ENCODE results near the gene ADGRG6.

GRCh38 chr6:142290851-142291250 lies 11.0 kb upstream of the ADGRG6 start:
- TF ChIP-seq, protein P1, sequence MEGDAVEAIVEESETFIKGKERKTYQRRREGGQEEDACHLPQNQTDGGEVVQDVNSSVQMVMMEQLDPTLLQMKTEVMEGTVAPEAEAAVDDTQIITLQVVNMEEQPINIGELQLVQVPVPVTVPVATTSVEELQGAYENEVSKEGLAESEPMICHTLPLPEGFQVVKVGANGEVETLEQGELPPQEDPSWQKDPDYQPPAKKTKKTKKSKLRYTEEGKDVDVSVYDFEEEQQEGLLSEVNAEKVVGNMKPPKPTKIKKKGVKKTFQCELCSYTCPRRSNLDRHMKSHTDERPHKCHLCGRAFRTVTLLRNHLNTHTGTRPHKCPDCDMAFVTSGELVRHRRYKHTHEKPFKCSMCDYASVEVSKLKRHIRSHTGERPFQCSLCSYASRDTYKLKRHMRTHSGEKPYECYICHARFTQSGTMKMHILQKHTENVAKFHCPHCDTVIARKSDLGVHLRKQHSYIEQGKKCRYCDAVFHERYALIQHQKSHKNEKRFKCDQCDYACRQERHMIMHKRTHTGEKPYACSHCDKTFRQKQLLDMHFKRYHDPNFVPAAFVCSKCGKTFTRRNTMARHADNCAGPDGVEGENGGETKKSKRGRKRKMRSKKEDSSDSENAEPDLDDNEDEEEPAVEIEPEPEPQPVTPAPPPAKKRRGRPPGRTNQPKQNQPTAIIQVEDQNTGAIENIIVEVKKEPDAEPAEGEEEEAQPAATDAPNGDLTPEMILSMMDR (conservative IDR thresholded peaks at IDR 0.05; ENCODE audit: low read depth, low read length): no peak
- TF ChIP-seq EZH2 (IDR thresholded peaks at IDR 0.05; ENCODE audit: borderline replicate concordance, low read depth, low read length, poor library complexity, severe bottlenecking): no peak

Data from A673 (cell line).